Retinal pigment epithelial cell (primary cell): ENCODE data around the gene SPC25.

Experiments
- DNase-seq: peaks from one replicate; pipeline ENCODE4 v3.0.0-alpha.2; 2010; ENCODE audit warnings: low read depth
- H3K4me3 ChIP-seq: 2 replicates; pipeline ENCODE4 v1.5.1; 2011; ENCODE audit warnings: mild to moderate bottlenecking, low read length, control low read depth, moderate library complexity
- CTCF ChIP-seq: conservative IDR thresholded peaks from 2 replicates; pipeline ENCODE4 v1.5.1; 2011; ENCODE audit warnings: low read depth, low read length, control low read depth, inconsistent platforms

SPC25 gene

GRCh38 chr2:168929031-168929430 is 38.8 kb upstream of the SPC25 start:
- no peak for TF ChIP-seq CTCF
- peak; percentile 64 for DNase-seq

GRCh38 chr2:168928113-168928831 is 38.0 kb upstream of the SPC25 start:
- TF ChIP-seq CTCF: no peak
- no peak for DNase-seq
- no peak overlapping the region for H3K4me3 ChIP-seq

More at GRCh38 chr2:168929031-168929430, 38.8 kb upstream of the SPC25 start:
- H3K4me3 ChIP-seq: no peak overlapping the region

GRCh38 chr2:168926621-168927386 is 36.6 kb upstream of the SPC25 start:
- no peak for DNase-seq
- TF ChIP-seq CTCF: no peak
- no peak overlapping the region for H3K4me3 ChIP-seq

- no peak for DNase-seq
- peak; percentile 49 for TF ChIP-seq CTCF
- no peak overlapping the region for H3K4me3 ChIP-seq
These were observed 30.4 kb upstream of the SPC25 start for GRCh38 chr2:168920504-168921157.

- TF ChIP-seq CTCF: no peak
- DNase-seq: no peak
- no peak overlapping the region for H3K4me3 ChIP-seq
These were observed 26.1 kb upstream of the SPC25 start for GRCh38 chr2:168916331-168916675.

GRCh38 chr2:168915441-168916330 is 25.5 kb upstream of the SPC25 start:
- no peak for DNase-seq
- no peak overlapping the region for H3K4me3 ChIP-seq
- no peak for TF ChIP-seq CTCF
